ENCODE measurements around the gene CARD10. TPM values are rescaled to one million over a fixed set of nuclear protein-coding genes. Genes with fewer than 3 reads are reported as not detected.
"Not testable (repeated sequence)": the region's sequence is repeated elsewhere in the genome, so short reads cannot be mapped to it uniquely, and the experiment has no call there.

The CARD10 gene
- total RNA-seq, 1 experiment from 2014 or later: 30.9 TPM

DNA sequence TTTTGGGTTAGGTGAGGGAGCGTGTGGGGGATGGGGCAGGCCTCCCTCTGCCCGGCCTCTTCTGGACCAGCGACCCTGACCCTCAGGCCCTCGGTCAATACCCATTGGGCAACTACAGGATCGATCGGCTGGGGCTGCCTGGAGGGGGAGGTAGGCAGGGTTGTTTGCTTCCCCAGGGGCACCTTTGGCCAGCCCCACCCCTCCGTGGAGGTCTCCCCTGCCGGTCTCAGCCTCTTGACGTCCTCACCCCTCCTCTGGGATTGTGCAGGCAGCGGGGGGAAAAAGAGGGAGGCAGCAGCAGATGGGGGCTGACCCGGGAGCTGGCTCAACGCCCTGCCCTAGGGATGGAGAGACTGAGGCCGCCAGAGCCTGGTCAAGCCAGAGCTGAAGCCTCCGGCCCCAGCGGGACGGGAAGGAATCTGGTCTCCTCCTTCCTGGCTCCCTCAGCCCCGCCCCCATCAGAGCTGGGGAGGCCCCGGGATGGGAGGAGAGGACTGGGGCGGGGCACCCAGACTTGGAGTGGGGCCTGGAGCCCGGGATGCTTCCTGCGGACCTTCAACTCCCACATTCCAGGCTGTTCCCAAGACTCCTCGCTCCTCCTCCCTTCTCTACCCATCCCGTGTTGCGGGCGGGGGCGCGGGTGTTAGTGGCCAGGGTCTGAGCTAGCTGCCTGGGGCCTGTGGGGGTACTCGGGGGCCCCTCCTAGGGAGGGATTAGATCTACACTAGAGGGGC lies 26.7 kb upstream of the CARD10 start:
- peak; percentile 90 to 91 for DNase-seq
- H3K4me1 ChIP-seq: peaks cover 44% of the 10 kb centered on the region
- H3K36me3 ChIP-seq: no peaks in the 10 kb centered on the region
- no peaks in the 10 kb centered on the region for H3K9me3 ChIP-seq (replicated peaks)
- no peaks in the 10 kb centered on the region for H3K27me3 ChIP-seq
- peak overlapping the region; percentile 71 for H3K27ac ChIP-seq
- H3K4me3 ChIP-seq: peak overlapping the region; percentile 38

DNA sequence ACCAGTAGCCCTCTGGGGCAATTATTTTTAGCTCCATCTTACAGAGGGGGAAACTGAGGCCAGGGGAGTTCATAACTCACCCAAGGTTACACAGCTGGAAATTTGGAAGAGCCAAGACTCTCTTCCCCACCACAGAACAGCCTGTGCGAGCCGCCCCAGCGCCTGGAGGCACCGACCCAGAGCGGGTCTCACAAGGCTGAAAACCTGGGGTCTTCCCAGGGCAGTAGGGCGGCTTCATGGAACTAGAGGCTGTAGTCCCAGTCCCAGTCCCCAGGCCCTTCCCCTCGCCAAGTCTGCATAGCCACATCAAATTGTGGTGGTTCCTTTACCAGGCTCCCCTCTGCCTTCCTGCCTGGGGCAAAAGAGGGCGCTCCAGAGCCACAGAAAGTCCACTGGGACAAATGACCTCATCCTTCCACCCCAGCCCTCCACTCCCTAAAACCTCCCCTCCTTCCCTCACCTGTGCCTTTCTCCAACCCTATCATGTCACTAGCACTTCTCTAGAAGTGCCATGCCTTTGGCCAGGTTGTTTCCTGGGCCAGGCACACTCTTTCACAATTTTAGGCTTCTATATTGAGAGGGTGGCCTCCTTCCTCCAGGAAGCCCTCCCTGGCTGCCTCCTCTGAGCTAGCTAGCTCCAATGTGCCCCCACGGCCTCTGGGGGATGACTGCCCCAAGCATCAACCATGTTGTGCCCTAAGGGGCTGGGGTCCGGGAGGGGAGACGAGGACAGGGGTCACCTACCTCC lies 25.9 kb upstream of the CARD10 start:
- Histone ChIP-seq H3K4me3 (peak overlapping the region; percentile 38), H3K27ac (peak overlapping the region; percentile 71; the same call in 1 of the 2 replicates), H3K4me1 (peaks cover 50% of the 10 kb centered on the region), H3K9me3 (replicated peaks) (no peaks in the 10 kb centered on the region), H3K27me3 (no peaks in the 10 kb centered on the region), H3K36me3 (no peaks in the 10 kb centered on the region)
- peak; percentile 79 to 86 for DNase-seq

DNA sequence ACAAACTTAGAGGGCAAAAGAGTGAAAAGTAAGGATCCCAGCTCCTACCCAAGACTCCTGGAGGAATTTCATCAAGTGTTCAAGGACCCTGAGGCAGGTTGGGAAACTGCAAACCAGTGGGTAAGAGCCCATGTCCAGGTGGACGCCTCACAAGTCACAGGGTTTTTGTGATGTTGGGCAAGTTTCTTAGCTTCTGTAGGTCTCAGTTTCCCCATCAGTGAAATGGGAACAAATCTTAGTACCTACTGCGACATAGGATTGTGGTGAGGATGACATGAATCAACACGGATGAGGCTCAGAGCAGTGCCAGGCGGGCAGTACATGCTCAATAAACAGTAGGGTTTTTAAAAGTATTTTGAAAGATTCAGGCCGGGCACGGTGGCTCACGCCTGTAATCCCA lies 23.7 kb upstream of the CARD10 start:
- no peaks in the 10 kb centered on the region for H3K36me3 ChIP-seq
- no peak for DNase-seq
- H3K4me3 ChIP-seq: no peak overlapping the region
- no peaks in the 10 kb centered on the region for H3K9me3 ChIP-seq (replicated peaks)
- H3K27me3 ChIP-seq: no peaks in the 10 kb centered on the region
- peaks cover 56% of the 10 kb centered on the region for H3K4me1 ChIP-seq
- H3K27ac ChIP-seq: no peak overlapping the region

DNA sequence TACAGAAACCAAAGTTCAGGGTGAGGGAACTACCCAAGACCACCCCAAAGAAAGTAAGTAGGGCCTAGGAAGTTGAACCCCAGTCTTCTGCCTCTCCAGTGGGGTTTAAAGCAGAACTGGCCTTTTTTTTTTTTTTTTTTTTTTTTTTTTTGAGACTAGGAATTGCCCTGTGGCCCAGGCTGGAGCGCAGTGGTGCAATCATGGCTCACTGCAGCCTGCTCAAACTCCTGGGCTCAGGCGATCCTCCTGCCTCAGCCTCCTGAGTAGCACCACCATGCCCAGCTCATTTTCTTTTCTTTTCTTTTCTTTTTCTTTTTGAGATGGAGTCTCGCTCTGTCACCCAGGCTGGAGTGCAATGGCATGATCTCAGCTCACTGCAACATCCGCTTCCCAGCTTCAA lies 23.2 kb upstream of the CARD10 start:
- H3K27ac ChIP-seq; DNase-seq; H3K9me3 ChIP-seq (replicated peaks); H3K27me3 ChIP-seq; H3K36me3 ChIP-seq; H3K4me3 ChIP-seq: not testable (repeated sequence)
- peaks cover 54% of the 10 kb centered on the region for H3K4me1 ChIP-seq

DNA sequence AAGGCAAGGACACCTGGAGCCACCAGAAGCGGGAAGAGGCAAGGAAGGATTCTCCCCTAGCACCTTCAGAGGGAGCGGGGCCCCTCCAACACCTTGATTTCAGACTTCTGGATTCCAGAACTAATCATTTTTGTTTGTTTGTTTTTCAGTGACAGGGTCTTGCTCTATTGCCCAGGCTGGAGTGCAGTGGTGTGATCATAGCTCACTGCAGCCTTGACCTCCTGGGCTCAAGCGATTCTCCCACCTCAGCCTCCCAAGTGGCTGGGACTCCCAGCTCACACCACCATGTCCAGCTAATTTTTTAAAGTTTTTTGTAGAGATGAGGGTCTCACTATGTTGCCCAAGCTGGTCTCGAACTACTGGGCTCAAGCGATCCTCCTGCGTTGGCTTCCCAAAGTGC lies 20.6 kb upstream of the CARD10 start:
- peaks cover 44% of the 10 kb centered on the region for H3K4me1 ChIP-seq
- H3K4me3 ChIP-seq; H3K27me3 ChIP-seq; H3K36me3 ChIP-seq; H3K27ac ChIP-seq; DNase-seq; H3K9me3 ChIP-seq (replicated peaks): not testable (repeated sequence)

GRCh38 chr22:37538590-37539357 lies 19.6 kb upstream of the CARD10 start:
- Histone ChIP-seq H3K36me3 (no peaks in the 10 kb centered on the region), H3K9me3 (replicated peaks) (no peaks in the 10 kb centered on the region), H3K4me1 (peaks cover 51% of the 10 kb centered on the region), H3K27ac (no peak overlapping the region), H3K27me3 (no peaks in the 10 kb centered on the region), H3K4me3 (no peak overlapping the region)
- DNase-seq: peak; percentile 90 to 96

DNA sequence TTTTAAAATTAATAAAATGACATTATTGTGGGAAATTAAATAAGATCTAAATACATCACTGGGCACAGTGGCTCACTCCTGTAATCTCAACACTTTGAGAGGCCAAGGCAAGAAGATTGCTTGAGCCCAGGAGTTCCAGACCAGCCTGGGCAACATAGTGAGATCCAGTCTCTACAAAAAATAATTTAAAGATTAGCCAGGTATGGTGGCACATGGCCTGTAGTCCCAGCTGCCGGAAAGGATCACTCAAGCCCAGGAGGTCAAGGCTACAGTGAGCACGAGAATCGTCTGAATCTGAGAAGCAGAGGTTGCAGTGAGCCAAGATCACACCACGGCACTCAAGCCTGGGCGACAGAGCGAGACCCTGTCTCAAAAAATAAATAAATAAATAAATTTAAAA lies 15.9 kb upstream of the CARD10 start:
- H3K27ac ChIP-seq: no peak overlapping the region; the same call in 1 of the 2 replicates
- H3K4me3 ChIP-seq: no peak overlapping the region
- H3K27me3 ChIP-seq: no peaks in the 10 kb centered on the region
- no peaks in the 10 kb centered on the region for H3K9me3 ChIP-seq (replicated peaks)
- H3K4me1 ChIP-seq: peaks cover 35% of the 10 kb centered on the region
- no peaks in the 10 kb centered on the region for H3K36me3 ChIP-seq
- no peak for DNase-seq

GRCh38 chr22:37534445-37534844 lies 15.2 kb upstream of the CARD10 start:
- Histone ChIP-seq H3K27ac (peak overlapping the region; percentile 30), H3K36me3 (no peaks in the 10 kb centered on the region), H3K4me1 (peaks cover 28% of the 10 kb centered on the region), H3K27me3 (no peaks in the 10 kb centered on the region), H3K9me3 (replicated peaks) (no peaks in the 10 kb centered on the region), H3K4me3 (no peak overlapping the region)
- DNase-seq: peak; percentile 31 to 71

GRCh38 chr22:37533995-37534394 lies 14.8 kb upstream of the CARD10 start:
- peak in 1 of 2 experiments; percentile 45 for DNase-seq

DNA sequence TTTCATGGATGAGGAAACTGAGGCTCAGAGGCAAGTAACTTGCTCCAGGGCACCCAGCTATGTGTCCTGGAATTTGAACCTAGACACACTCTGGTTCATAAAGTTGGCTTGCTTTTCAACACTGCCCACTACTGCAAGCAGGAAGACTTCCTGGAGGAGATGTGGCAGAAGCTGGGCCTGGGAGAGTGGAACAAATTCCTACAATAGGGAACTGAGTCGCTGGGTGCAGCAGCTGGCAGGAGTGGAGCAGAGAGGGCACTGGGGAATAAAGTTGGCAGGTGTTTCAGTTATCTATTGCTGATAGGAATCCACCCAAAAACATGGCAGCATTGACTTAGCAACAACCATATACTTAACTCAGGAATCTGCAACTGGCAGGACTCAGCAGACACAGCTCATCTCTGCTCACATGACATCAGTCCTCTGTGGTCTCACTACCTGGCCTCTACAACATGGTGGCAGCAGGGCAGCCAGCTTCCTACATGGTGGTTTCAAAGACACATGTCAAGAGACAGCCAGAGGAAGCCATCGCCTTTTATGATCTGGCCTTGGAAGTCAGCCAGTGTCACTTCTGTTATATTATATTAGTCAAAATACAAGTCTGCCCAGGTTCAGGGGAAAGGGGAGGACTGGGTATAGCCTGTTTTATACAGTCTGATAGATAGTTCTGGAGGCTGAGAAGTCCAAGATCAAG lies 10.6 kb upstream of the CARD10 start:
- DNase-seq: no peak

More at GRCh38 chr22:37533995-37534394, 14.8 kb upstream of the CARD10 start:
- Histone ChIP-seq H3K36me3 (no peaks in the 10 kb centered on the region), H3K27ac (peak overlapping the region; percentile 30), H3K4me3 (no peak overlapping the region), H3K4me1 (peaks cover 23% of the 10 kb centered on the region), H3K9me3 (replicated peaks) (no peaks in the 10 kb centered on the region), H3K27me3 (no peaks in the 10 kb centered on the region)

DNA sequence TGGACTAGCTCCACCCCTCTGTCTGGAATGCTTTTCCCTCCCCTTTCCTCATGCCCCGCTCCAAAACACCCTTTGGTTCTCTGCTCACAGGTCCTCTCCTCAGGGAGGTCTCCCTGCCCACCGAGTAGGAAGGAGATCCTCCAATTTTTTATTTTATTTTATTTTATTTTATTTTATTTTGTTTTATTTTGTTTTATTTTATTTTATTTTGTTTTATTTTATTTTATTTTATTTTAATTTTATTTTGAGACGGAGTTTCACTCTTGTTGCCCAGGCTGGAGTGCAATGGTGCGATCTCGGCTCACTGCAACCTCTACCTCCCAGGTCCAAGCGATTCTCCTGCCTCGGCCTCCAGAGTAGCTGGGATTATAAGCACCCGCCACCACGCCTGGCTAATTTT lies 8.7 kb upstream of the CARD10 start:
- H3K36me3 ChIP-seq; H3K27me3 ChIP-seq; DNase-seq; H3K27ac ChIP-seq; H3K4me3 ChIP-seq; H3K9me3 ChIP-seq (replicated peaks): not testable (repeated sequence)
- H3K4me1 ChIP-seq: peaks cover 14% of the 10 kb centered on the region

More for the DNA sequence above, 10.6 kb upstream of the CARD10 start:
- no peak overlapping the region for H3K27ac ChIP-seq
- no peaks in the 10 kb centered on the region for H3K36me3 ChIP-seq
- no peaks in the 10 kb centered on the region for H3K9me3 ChIP-seq (replicated peaks)
- peaks cover 29% of the 10 kb centered on the region for H3K4me1 ChIP-seq
- H3K27me3 ChIP-seq: no peaks in the 10 kb centered on the region
- no peak overlapping the region for H3K4me3 ChIP-seq

DNA sequence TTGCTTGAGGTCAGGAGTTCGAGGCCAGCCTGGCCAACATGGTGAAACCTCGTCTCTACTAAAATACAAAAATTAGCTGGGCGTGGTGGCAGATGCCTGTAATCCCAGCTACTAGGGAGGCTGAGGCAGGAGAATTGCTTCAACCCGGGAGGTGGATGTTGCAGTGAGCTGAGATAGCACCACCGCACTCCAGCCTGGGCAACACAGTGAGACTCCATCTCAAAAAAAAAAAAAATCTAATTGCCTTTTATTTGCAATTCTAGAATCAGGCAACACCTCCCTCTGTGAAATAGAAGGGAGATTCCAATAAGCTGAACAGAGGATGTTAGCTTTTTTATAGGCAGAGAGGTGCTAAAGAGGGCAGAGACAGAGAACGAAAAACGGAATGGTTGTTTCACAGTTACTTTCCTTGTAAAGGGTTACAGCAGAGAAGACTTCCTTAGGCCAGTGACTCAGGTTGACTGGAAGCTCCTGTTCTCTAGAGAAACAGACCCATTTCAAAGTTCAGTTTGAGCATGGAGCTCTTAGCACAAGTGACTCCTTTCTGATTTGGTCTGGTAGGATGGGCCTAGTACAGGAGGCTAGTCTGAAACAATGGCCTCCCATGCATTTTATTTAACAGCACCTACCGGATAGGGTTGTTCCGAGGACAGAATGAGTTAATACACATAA lies 8.0 kb upstream of the CARD10 start:
- H3K27ac ChIP-seq; DNase-seq; H3K4me3 ChIP-seq; H3K9me3 ChIP-seq (replicated peaks); H3K27me3 ChIP-seq; H3K36me3 ChIP-seq: not testable (repeated sequence)
- H3K4me1 ChIP-seq: peaks cover 14% of the 10 kb centered on the region

DNA sequence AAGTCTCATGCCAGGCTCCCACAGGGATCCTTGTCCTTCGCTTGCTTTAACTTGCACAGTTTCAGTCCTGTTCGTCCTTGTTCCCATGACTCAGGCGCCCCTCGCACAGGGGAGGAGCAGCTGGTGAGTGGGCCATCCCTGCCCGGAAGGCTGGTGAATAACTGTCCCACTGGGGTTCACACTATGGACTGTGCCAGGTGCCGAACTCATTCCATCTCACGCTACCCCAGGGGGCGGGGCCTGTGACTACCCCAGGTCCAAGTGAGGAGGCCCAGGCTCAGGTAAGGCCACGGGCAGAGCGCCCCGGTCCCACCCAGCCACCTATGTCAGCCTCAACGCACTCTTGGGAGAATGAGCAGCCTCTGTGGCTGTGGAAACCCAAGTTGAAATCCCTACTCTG lies 7.2 kb upstream of the CARD10 start:
- Histone ChIP-seq H3K27ac (peak overlapping the region; percentile 22; the same call in 1 of the 2 replicates), H3K4me1 (peaks cover 14% of the 10 kb centered on the region), H3K36me3 (no peaks in the 10 kb centered on the region), H3K9me3 (replicated peaks) (no peaks in the 10 kb centered on the region), H3K4me3 (no peak overlapping the region), H3K27me3 (no peaks in the 10 kb centered on the region)
- peak; percentile 56 to 59 for DNase-seq

Data from SJCRH30 (cell line).